Kidney tubule cell (primary cell): Measurements from ENCODE around the gene SIGLEC11.
"Not testable (repeated sequence)": the region's sequence is repeated elsewhere in the genome, so short reads cannot be mapped to it uniquely, and the experiment has no call there.

ENCODE experiments used
- DNase-seq: peaks from one replicate; pipeline ENCODE4 v3.0.0-alpha.2; 2018; ENCODE audit warnings: low spot score

Gene SIGLEC11

GRCh38 chr19:49960980-49961379 lies at the start of gene SIGLEC11:
Gene SIGLEC11, minus strand, starts transcription at chr19:49961172. Its CDS starts 91 bp downstream, at chr19:49961081.
- DNase-seq, result not testable (repeated sequence)

- DNase-seq, result no peak
These were observed 47.6 kb upstream of the SIGLEC11 start for GRCh38 chr19:50008532-50008931.

GRCh38 chr19:50007947-50008346 lies 47.0 kb upstream of the SIGLEC11 start:
- no peak for DNase-seq

DNA sequence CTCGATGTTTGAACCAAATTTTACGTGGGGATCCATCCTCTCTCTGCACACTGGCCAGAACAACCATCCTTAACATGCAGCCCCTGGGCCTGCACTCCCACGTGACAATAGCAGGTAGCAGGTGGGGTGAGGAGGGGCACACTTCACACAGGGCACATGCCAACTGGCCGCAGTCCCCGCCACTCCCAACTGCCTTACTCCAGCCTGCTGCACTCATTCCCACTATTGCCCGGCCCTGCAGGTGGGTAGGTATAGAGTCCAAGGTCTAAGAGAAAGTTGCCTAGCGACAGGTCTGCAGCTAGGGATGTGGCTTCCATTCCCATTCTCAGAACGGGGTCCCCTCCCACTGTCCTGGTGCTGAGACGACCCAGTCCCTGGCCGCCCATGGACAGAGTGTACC lies 46.2 kb upstream of the SIGLEC11 start:
- no peak for DNase-seq

DNA sequence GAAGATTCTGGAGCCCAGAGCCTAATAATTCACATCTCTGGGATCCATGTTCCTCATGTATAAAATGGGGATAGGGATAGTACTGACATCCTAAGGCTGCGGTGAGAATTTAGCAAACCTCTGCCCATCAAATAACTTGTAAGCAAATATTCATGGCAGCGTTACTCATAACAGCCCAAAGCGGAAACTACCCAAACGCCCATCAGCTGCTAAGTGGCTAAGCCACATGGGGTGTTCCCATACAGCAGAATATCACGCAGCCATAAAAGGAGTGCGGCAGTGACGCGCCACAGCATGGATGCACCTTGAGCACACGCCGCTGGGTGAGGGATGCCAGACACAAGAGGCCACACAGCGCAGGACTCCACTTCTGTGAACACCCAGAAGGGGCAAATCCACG lies 44.5 kb upstream of the SIGLEC11 start:
- no peak for DNase-seq

DNA sequence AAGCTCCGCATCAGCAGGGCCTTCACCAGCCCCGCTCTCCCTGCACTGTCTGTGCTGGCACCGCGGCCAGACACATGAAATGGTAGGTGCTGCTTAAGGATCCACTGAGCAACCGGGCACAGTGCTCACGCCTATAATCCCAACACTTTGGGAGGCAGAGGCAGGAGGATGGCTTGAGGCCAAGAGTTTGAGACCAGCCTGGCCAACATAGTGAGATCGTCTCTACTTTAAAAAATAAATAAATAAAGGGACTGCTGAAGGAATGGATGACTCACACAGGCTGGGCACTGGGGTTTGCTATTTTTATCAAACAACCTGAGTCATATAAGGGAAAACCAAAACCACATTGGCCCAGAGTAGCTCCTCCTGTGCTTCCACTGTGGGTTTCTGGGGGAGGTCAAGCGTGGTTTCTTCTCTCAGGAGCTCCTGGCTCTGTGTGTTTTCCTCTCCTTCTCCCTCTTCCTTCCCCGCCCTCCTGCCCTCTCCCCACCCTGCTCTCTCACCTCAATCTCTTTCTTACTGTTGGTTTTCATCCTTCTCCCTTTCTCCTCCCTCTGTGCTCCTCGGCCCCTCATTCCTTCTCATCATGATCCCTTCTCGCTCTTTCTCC lies 42.9 kb upstream of the SIGLEC11 start:
- peak; percentile 98 for DNase-seq

- DNase-seq, result no peak
These were observed 42.3 kb upstream of the SIGLEC11 start for GRCh38 chr19:50003254-50003788.

DNA sequence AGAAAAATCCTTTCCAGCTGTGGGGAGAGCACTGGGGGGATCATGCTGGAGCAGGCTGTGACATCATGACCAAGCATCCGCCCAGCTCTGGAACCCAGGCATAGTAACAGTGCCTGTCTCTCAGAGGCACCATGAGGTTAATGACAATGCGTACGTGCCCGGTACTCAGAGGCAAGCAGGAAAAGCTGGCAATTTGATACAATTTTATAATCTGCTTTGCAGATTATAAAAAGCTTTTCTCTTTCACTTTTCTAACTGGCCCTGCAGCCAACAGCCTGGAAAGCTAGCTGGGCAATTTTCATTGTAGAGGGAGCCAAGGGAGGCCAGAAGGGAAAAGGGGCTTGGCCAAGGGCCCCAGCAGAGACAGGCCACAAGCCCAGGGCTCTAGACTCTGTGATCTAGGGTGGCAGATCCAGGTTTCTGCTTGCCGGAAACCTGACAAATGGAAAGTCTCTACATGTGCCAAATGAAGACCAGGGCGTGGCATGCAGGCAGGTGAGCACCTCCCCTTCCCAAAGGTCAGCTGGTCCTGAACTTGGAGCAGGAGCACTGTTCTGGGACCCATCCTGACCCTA lies 41.5 kb upstream of the SIGLEC11 start:
- DNase-seq, result no peak

GRCh38 chr19:50001775-50002174 lies 40.8 kb upstream of the SIGLEC11 start:
- DNase-seq, result no peak

DNA sequence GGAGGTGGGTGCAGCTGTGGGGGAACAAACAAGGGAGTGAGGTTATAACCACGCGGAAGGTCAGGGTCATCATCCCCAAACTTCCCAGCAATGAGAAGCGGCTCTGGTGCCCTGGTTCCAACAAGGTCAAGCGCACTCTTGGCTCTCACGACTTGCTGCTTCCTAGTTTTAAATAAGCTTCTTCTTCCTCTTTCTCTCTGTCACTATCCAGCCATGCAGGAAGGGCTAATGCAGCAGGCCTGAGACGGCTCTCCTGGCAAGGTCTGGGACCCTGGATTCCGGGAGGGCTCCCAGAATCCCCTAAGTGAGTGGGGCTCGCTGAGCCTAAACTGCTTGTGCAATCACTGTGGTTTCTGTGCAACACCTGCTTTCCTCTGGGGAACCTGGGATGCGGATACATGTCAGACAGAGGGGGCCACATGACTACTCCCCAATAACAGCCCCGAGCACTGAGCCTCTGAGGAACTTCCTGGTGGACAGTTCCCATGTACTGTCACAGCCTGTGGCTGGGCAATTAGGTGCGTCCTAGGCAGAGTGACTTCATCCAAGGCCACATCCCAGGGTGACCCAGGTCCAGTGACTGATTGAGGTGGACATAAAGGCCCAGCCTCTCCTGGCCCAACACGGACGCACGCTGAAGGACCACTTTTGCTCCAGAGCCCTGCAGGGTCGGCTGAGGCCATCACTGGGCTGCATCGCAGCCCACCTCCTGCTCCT lies 40.0 kb upstream of the SIGLEC11 start:
- no peak for DNase-seq

GRCh38 chr19:50000038-50000840 lies 39.3 kb upstream of the SIGLEC11 start:
- DNase-seq, result no peak

- DNase-seq, result no peak
These were observed 38.5 kb upstream of the SIGLEC11 start for GRCh38 chr19:49999371-50000010.

DNA sequence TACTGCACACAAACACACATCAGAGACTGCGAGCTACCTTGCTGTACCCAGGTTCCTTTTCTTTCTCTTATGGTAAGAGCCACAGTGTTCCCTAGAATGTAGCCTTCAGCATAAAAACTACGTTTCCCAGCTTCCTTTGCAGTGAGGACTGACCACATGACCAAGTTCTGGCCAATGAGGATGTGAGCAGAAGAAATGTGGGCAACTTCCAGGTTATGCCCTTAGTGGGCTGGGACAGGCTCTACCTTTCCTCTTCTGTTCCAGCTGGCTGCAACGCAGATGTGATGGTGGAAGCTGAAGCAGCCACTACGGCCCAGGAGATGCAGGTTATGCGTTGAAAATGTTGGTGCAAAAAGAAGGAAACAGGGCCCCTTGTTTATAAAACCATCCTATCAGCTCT lies 36.7 kb upstream of the SIGLEC11 start:
- DNase-seq, result peak; percentile 22

- peak; percentile 79 for DNase-seq
These were observed 27.5 kb upstream of the SIGLEC11 start for GRCh38 chr19:49988433-49988832.

- DNase-seq, result no peak
These were observed 27.0 kb upstream of the SIGLEC11 start for GRCh38 chr19:49988007-49988406.

GRCh38 chr19:49987159-49987698 lies 26.3 kb upstream of the SIGLEC11 start:
- DNase-seq, result peak; percentile 89

GRCh38 chr19:49986354-49986753 lies 25.4 kb upstream of the SIGLEC11 start:
- no peak for DNase-seq

DNA sequence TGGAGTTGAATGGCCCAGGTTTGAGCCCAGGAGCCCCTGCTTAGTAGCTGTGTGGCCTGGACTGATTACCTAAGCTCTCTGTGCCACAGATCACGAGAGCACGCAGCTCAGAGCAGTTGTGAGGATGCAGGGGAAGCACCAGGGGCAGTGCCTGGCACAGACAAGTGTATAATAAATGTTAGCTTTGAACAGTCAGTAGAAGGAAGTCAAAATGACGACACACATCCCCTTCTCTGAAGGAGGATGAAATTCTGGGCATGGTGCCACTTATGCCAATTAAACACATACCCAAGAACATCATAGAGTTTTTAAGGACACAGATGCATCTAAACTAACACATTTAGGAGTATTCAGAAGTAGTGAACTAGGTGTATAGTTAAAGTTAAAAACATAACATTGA lies 24.9 kb upstream of the SIGLEC11 start:
- DNase-seq, result no peak

GRCh38 chr19:49984491-49984890 lies 23.5 kb upstream of the SIGLEC11 start:
- no peak for DNase-seq

GRCh38 chr19:49983645-49984229 lies 22.8 kb upstream of the SIGLEC11 start:
- peak; percentile 58 for DNase-seq
